Neural progenitor cell (in vitro differentiated cells): ENCODE results near the gene CENPVL2.
"Not testable (repeated sequence)": the region's sequence is repeated elsewhere in the genome, so short reads cannot be mapped to it uniquely, and the experiment has no call there.

ENCODE experiments used
- EZH2 ChIP-seq: fragments of 200-600 bp; sonication (generic); IDR thresholded peaks from 2 replicates; pipeline ENCODE4 v1.6.1; 2017; ENCODE audit warnings: antibody characterized with exemption, mild to moderate bottlenecking, moderate library complexity
- TF ChIP-seq, protein P1 (sequence below): fragments of 200-600 bp; sonication (generic); IDR thresholded peaks from 2 replicates; pipeline ENCODE4 v1.5.1; 2017; ENCODE audit warnings: antibody characterized with exemption, mild to moderate bottlenecking

DNA sequence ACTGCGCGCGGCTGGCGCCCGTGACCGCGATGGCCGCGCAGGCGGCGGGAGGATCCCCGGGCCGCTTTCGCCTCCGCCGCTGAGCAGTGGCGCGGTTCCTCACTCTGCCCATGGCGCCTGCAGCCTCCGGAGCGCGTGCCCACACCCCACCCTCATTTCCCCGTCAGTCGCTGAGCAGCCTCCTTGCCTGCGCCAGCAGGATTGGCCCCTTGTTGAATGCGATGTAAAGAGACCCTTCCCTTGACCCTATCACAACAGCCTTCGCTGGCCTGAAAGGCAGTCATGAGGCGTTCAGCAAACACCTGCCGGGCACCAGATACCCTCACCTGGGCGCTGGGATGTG, at the start of gene CENPVL2:
- TF ChIP-seq, protein P1, sequence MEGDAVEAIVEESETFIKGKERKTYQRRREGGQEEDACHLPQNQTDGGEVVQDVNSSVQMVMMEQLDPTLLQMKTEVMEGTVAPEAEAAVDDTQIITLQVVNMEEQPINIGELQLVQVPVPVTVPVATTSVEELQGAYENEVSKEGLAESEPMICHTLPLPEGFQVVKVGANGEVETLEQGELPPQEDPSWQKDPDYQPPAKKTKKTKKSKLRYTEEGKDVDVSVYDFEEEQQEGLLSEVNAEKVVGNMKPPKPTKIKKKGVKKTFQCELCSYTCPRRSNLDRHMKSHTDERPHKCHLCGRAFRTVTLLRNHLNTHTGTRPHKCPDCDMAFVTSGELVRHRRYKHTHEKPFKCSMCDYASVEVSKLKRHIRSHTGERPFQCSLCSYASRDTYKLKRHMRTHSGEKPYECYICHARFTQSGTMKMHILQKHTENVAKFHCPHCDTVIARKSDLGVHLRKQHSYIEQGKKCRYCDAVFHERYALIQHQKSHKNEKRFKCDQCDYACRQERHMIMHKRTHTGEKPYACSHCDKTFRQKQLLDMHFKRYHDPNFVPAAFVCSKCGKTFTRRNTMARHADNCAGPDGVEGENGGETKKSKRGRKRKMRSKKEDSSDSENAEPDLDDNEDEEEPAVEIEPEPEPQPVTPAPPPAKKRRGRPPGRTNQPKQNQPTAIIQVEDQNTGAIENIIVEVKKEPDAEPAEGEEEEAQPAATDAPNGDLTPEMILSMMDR: not testable (repeated sequence)
- TF ChIP-seq EZH2: not testable (repeated sequence)
